ENCODE data around the gene MYO3B. TPM values are rescaled to one million over a fixed set of nuclear protein-coding genes. Genes with fewer than 3 reads are reported as not detected.

Gene MYO3B
- total and polyA plus RNA-seq, 3 donors from 2014 or later = 1.4 to 3.5 (median 2.5) TPM

- no peak for DNase-seq
- H3K9me3 ChIP-seq = no peaks in the 10 kb centered on the region
- 57 to 66% methylated on average over 5 of the region's 5 CpGs for WGBS, 2 donors
- TF ChIP-seq POLR2A (IDR thresholded peaks at IDR 0.05) (no peak), CTCF (IDR thresholded peaks at IDR 0.05) (no peak)
- no peak overlapping the region for H3K27ac ChIP-seq
- intact Hi-C loops (cut with DNase I; ENCODE audit: low total_unique reads) = no loop called here
- no peaks in the 10 kb centered on the region for H3K4me1 ChIP-seq
- no peaks in the 10 kb centered on the region for H3K27me3 ChIP-seq
- H3K4me3 ChIP-seq = no peak overlapping the region
- no peaks in the 10 kb centered on the region for H3K36me3 ChIP-seq (ENCODE audit: low read depth, missing control alignments)
Measured at GRCh38 chr2:170310876-170311502, 133.0 kb downstream of the MYO3B start.

- intact Hi-C loops (cut with DNase I; ENCODE audit: low total_unique reads) = no loop called here
- Histone ChIP-seq H3K4me3 (no peak overlapping the region), H3K36me3 (ENCODE audit: low read depth, missing control alignments) (no peaks in the 10 kb centered on the region), H3K27me3 (no peaks in the 10 kb centered on the region), H3K4me1 (no peaks in the 10 kb centered on the region), H3K9me3 (no peaks in the 10 kb centered on the region), H3K27ac (no peak overlapping the region)
- WGBS, 2 donors = 57 to 61% methylated on average over 3 of the region's 3 CpGs
- DNase-seq = no peak
- TF ChIP-seq CTCF (IDR thresholded peaks at IDR 0.05) (no peak), POLR2A (IDR thresholded peaks at IDR 0.05) (no peak)
Measured at GRCh38 chr2:170313347-170313991, 135.5 kb downstream of the MYO3B start.

- no peaks in the 10 kb centered on the region for H3K4me1 ChIP-seq
- 83 to 88% methylated on average over 3 of the region's 3 CpGs for WGBS, 2 donors
- no peak for DNase-seq
- intact Hi-C loops (cut with DNase I; ENCODE audit: low total_unique reads) = no loop called here
- H3K4me3 ChIP-seq = no peak overlapping the region
- H3K27ac ChIP-seq = no peak overlapping the region
- H3K36me3 ChIP-seq (ENCODE audit: low read depth, missing control alignments) = no peaks in the 10 kb centered on the region
- TF ChIP-seq POLR2A (IDR thresholded peaks at IDR 0.05) = no peak
- TF ChIP-seq CTCF (IDR thresholded peaks at IDR 0.05) = no peak
- no peaks in the 10 kb centered on the region for H3K9me3 ChIP-seq
- H3K27me3 ChIP-seq = no peaks in the 10 kb centered on the region
Measured at GRCh38 chr2:170313992-170314348, 136.0 kb downstream of the MYO3B start.

- WGBS, 2 donors = 86 to 95% methylated on average over 7 of the region's 7 CpGs
- Histone ChIP-seq H3K4me1 (no peaks in the 10 kb centered on the region), H3K27ac (no peak overlapping the region), H3K27me3 (no peaks in the 10 kb centered on the region), H3K4me3 (no peak overlapping the region), H3K36me3 (ENCODE audit: low read depth, missing control alignments) (no peaks in the 10 kb centered on the region), H3K9me3 (no peaks in the 10 kb centered on the region)
- no peak for TF ChIP-seq CTCF (IDR thresholded peaks at IDR 0.05)
- no peak for TF ChIP-seq POLR2A (IDR thresholded peaks at IDR 0.05)
- DNase-seq = no peak
- intact Hi-C loops (cut with DNase I; ENCODE audit: low total_unique reads) = no loop called here
Measured at GRCh38 chr2:170314744-170315447, 136.9 kb downstream of the MYO3B start.
